Right renal pelvis (tissue), 4 donors: Measurements from ENCODE around the gene KLHL5. TPM values are rescaled to one million over a fixed set of nuclear protein-coding genes. Genes with fewer than 3 reads are reported as not detected.
A peak's percentile ranks its signal among the peaks of the same experiment; 100 is the strongest.
"Not testable (repeated sequence)": the region's sequence is repeated elsewhere in the genome, so short reads cannot be mapped to it uniquely, and the experiment has no call there.

ENCODE experiments used
- DNase-seq, 4 donors: peaks; one replicate each; pipeline ENCODE4 v3.0.0-alpha.2; 2013; ENCODE audit warnings: low read depth in 4 of 4, low spot score in 3 of 4, missing footprints in 1 of 4
- polyA plus RNA-seq, 4 donors: library from polyadenylated mRNA; unstranded; fragments of 120-200 nt; gene quantifications; one replicate each; pipeline ENCODE4 v1.2.1, GENCODE V29; 2013; ENCODE audit not compliant: insufficient read length in 4 of 4

Gene KLHL5
- polyA plus RNA-seq, 4 donors = 37.8 to 48.3 (median 46.6) TPM

DNA sequence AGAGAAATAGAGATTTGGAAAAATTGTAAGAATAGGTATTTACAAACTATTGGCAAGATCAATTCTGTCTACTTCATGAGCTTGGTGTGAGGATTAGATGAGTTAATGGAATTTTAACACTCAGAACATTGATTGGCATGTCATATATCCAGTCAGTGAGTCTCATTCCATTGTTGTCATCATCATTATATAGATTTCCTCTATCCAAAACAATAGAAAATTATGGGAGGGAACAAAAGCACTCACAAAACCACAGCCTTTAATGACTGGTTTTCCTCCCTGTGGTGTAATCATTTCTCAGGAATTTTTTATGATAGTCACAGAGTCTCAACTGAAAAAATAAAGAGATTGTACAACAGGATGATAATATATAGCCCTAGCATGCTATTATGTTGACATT lies 21.1 kb downstream of the KLHL5 start:
- no peak for DNase-seq

GRCh38 chr4:39085891-39086290 lies 23.9 kb downstream of the KLHL5 start:
- DNase-seq = no peak

DNA sequence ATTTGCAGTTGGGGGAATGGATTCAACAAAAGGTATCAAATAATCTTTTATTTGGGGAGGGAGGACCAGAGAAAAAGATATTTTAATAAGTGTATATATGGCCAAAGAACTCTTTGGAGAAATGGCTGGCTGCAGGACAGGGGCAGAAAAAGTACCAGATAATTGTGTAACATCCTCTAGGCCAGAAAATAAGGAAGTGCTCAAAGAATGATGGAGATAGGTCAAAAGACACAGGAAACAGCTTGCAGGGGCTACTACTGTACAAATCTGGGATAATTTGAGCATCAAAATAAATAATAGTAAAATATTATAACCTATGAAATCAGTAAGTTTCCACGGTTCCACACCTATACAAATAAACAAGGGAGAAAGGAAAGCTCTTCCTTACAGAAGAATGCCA lies 34.8 kb downstream of the KLHL5 start:
- DNase-seq = peak in 1 of 4 donors; percentile 5

- DNase-seq = no peak
These were observed 35.3 kb downstream of the KLHL5 start for GRCh38 chr4:39097290-39097689.

DNA sequence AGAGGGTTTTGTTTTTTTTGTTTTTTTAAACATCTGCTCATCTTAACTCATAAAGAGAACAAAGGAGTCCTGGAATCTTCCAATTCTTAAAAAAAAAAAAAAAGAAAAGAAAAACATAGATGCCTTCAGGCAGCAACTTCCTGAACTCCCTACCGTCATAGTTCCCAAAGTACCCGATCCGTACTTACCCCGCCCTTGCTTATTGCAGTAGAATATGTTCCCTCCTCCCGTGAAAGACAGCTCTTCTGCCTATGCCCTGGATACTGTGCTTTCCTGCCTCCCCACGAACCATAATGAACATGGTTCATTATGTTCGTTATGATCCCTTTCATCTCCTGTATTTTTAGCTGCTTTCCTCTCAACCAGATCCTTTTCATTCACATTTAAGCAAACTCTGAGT lies 40.3 kb downstream of the KLHL5 start:
- no peak for DNase-seq

DNA sequence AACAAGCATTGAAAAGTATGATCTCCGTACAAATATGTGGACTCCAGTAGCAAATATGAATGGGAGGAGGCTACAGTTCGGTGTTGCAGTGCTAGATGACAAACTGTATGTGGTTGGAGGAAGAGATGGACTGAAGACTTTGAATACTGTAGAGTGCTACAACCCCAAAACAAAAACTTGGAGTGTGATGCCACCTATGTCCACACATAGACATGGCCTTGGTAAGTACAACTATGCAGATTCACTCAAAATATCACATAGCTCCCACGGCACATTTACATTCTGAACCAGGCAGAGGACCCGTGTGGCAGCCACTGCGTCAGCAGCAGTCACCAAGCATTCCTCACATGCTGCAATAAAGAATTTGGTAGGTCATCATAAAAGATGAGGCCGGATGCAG lies 41.3 kb downstream of the KLHL5 start:
- no peak for DNase-seq

DNA sequence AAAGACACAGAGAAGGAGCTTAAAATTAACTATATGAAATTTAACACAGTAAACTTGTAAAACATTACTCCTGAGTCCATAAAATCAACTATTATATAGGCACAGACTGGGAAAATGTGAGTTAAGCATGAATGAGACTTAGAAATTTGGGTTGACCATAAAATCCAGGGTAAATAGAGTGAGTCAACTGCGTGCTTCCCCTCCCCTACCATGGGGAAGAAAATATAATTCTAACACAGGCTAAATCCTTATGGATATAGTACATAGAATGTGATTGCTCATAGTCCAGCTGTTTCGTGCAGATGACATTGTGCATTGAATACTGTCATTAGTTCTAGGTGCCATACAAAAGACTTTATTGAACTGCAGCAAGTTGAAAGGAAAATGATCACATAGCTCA lies 42.2 kb downstream of the KLHL5 start:
- no peak for DNase-seq

DNA sequence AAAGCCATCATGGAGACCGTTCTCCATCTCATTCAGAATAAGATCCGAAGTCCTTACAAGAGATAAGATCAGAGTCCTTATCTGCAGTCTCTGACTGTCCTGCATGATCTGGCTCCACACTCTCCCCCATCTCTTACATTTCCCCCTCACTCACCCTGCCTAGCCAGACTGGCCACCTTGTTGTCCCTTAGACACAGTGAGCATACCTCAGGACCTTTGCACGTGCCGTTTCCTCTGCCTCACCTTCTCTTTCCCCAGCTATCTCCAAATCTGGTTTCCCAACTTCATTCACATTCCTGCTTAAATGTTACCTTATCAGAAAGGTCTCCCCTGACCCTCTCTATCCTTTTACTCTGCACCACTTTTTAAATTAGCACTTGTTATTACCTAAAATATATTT lies 44.0 kb downstream of the KLHL5 start:
- no peak for DNase-seq

DNA sequence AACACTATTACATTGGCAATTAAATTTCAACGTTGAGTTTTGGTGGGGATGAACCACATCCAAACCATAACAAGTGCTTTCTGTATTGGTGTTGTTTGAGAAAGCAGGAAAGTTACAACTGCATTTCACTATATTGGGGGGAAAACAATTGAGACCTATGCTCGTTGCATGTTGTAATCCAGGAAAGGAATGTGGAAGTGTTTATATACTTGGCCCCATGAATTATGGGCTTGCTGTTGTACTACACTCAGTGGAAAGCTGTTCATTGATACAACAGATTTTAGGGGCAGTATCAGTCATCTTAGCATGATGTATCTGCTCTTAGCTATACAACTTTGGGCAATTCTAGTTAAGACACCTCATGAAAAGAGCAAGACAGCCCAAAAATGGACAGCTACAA lies 52.4 kb downstream of the KLHL5 start:
- no peak for DNase-seq

- DNase-seq = no peak
These were observed 56.1 kb downstream of the KLHL5 start for GRCh38 chr4:39118034-39118658.

- DNase-seq = no peak
These were observed 58.4 kb downstream of the KLHL5 start for GRCh38 chr4:39120418-39120817.

GRCh38 chr4:39124885-39125599 lies 63.0 kb downstream of the KLHL5 start:
- no peak for DNase-seq

DNA sequence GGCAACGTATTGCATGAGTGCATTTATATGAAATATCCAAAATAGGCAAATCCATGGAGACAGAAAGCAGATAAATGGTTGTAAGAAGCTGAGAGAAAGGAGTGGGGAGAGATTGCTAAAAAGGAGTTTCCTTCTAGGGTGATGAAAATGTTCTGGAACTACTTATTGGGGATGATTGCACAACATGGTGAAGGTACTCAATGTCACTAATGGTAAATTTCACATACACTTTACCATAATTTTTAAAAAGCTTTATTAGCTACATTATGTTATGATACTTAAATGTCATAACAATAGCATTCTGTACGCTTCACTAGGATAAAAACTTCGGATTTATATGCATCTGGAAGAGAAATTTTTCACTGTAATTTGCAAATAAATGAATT lies 63.6 kb downstream of the KLHL5 start:
- no peak for DNase-seq

GRCh38 chr4:39126256-39127095 lies 64.4 kb downstream of the KLHL5 start:
- no peak for DNase-seq

GRCh38 chr4:39133623-39134022 lies 71.6 kb downstream of the KLHL5 start:
- no peak for DNase-seq

- no peak for DNase-seq
These were observed 72.8 kb downstream of the KLHL5 start for GRCh38 chr4:39134683-39135306.

GRCh38 chr4:39138227-39138626 lies 76.2 kb downstream of the KLHL5 start:
- DNase-seq = not testable (repeated sequence)

DNA sequence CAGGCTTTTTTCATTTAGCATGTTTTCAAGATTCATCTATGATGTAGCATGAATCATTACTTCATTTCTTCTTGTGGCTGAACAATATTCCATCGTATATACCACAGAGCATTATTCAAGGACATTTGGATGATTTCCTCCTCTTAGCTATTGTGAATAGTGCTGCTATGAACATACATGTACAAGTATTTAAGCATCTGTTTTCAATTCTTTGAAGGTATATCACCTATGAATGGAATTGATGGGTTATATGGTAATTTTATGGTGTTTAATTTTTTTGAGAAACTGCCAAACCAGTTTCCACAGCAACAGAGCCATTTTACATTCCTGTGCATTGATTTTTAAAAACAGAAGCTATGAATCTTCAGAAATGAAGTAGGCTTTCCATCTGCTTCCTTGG lies 84.2 kb downstream of the KLHL5 start:
- no peak for DNase-seq

DNA sequence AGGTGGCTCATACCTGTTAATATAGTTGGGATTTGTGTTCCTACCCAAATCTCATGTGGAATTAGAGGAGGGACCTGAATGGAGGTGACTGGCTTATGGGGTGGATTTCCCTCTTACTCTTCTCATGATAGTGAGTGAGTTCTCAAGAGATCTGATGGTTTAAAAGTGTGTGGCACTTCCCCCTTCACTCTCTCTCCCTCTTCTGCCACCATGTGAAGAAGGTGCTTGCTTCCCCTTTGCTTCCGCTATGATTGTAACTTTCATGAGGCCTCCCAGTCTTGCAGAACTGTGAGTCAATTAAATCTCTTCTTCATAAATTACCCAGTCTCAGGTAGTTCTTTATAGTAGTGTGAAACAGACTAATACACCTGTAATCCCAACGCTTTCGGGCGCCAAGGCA lies 92.0 kb downstream of the KLHL5 start:
- DNase-seq = no peak

- no peak for DNase-seq
These were observed 95.5 kb downstream of the KLHL5 start for GRCh38 chr4:39157520-39157919.

- no peak for DNase-seq
These were observed 104.1 kb downstream of the KLHL5 start for GRCh38 chr4:39166177-39166576.
